GM23338 (cell line): Measurements from ENCODE around the gene CAMSAP1.

ENCODE experiments used
- CREB1 ChIP-seq: fragments of 250-450 bp; sonication (Bioruptor Pico); IDR thresholded peaks from 2 replicates; pipeline ENCODE4 v1.5.0; 2020; ENCODE audit warnings: low read depth, mild to moderate bottlenecking, moderate library complexity
- EZH2 ChIP-seq: fragments of 200-600 bp; sonication (generic); IDR thresholded peaks from one replicate; pipeline ENCODE4 v1.8.0; 2017; ENCODE audit warnings: antibody characterized with exemption, mild to moderate bottlenecking, low read depth; ENCODE audit not compliant: unreplicated experiment
- EZH2phosphoT487 ChIP-seq: fragments of 200-600 bp; sonication (generic); IDR thresholded peaks from one replicate; pipeline ENCODE4 v1.8.1; 2018; ENCODE audit warnings: antibody characterized with exemption; ENCODE audit not compliant: unreplicated experiment
- JUNB ChIP-seq: IDR thresholded peaks from one replicate; pipeline ENCODE4 v1.6.1; 2016; ENCODE audit warnings: antibody characterized with exemption; ENCODE audit not compliant: unreplicated experiment
- TF ChIP-seq, protein P1 (sequence below), 2 experiments: fragments of 200-600 bp in 1 of 2; sonication (generic) in 1 of 2; conservative IDR thresholded peaks; 2 replicates each; pipeline versions ENCODE4 v1.5.1 to v1.6.1; 2016 to 2017; ENCODE audit warnings: antibody characterized with exemption in 2 of 2, low read depth in 2 of 2, mild to moderate bottlenecking in 2 of 2, moderate library complexity in 1 of 2
- TF ChIP-seq, protein P2 (sequence below): IDR thresholded peaks from one replicate; pipeline ENCODE4 v1.6.1; 2018; ENCODE audit warnings: antibody characterized with exemption; ENCODE audit not compliant: unreplicated experiment
- TF ChIP-seq, protein P3 (sequence below): IDR thresholded peaks from 2 replicates; pipeline ENCODE4 v1.6.1; 2016; ENCODE audit warnings: antibody characterized with exemption

DNA sequence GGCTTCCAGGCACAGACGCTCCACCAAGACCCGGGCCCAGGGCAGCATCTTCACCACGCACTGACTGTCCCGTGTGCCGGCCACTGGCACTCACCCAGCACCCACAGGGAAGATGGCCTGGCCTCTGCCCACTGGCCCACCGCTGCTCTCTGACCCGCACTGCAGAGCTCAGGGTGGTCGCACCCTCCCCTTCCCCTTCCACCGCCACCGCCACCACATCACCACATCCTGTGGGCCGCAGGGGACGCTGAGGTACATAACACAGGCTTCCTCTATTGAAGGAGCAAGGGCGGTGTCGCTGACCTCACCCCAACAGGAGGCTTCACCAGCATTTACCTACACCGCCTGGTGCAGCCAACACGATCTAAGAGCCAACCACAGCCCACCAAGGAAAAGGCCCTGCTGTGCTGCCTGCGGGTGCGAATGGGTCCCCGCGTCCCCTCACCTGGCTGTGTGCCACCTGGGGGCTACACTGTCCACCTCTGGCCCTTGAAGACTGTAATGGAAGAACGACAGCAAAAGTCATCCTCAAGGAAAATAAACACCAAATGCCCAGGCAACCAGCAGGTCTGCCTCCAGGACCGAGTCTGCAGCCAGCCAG is 101.8 kb downstream of the CAMSAP1 start:
- TF ChIP-seq, protein P1, sequence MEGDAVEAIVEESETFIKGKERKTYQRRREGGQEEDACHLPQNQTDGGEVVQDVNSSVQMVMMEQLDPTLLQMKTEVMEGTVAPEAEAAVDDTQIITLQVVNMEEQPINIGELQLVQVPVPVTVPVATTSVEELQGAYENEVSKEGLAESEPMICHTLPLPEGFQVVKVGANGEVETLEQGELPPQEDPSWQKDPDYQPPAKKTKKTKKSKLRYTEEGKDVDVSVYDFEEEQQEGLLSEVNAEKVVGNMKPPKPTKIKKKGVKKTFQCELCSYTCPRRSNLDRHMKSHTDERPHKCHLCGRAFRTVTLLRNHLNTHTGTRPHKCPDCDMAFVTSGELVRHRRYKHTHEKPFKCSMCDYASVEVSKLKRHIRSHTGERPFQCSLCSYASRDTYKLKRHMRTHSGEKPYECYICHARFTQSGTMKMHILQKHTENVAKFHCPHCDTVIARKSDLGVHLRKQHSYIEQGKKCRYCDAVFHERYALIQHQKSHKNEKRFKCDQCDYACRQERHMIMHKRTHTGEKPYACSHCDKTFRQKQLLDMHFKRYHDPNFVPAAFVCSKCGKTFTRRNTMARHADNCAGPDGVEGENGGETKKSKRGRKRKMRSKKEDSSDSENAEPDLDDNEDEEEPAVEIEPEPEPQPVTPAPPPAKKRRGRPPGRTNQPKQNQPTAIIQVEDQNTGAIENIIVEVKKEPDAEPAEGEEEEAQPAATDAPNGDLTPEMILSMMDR (conservative IDR thresholded peaks at IDR 0.05; ENCODE audit: low read depth in 2 of 2) = no peak
- TF ChIP-seq, protein P2, sequence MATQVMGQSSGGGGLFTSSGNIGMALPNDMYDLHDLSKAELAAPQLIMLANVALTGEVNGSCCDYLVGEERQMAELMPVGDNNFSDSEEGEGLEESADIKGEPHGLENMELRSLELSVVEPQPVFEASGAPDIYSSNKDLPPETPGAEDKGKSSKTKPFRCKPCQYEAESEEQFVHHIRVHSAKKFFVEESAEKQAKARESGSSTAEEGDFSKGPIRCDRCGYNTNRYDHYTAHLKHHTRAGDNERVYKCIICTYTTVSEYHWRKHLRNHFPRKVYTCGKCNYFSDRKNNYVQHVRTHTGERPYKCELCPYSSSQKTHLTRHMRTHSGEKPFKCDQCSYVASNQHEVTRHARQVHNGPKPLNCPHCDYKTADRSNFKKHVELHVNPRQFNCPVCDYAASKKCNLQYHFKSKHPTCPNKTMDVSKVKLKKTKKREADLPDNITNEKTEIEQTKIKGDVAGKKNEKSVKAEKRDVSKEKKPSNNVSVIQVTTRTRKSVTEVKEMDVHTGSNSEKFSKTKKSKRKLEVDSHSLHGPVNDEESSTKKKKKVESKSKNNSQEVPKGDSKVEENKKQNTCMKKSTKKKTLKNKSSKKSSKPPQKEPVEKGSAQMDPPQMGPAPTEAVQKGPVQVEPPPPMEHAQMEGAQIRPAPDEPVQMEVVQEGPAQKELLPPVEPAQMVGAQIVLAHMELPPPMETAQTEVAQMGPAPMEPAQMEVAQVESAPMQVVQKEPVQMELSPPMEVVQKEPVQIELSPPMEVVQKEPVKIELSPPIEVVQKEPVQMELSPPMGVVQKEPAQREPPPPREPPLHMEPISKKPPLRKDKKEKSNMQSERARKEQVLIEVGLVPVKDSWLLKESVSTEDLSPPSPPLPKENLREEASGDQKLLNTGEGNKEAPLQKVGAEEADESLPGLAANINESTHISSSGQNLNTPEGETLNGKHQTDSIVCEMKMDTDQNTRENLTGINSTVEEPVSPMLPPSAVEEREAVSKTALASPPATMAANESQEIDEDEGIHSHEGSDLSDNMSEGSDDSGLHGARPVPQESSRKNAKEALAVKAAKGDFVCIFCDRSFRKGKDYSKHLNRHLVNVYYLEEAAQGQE = no peak
- no peak for TF ChIP-seq JUNB
- TF ChIP-seq, protein P3, sequence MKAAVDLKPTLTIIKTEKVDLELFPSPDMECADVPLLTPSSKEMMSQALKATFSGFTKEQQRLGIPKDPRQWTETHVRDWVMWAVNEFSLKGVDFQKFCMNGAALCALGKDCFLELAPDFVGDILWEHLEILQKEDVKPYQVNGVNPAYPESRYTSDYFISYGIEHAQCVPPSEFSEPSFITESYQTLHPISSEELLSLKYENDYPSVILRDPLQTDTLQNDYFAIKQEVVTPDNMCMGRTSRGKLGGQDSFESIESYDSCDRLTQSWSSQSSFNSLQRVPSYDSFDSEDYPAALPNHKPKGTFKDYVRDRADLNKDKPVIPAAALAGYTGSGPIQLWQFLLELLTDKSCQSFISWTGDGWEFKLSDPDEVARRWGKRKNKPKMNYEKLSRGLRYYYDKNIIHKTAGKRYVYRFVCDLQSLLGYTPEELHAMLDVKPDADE = no peak
- no peak for TF ChIP-seq EZH2
- no peak for TF ChIP-seq CREB1 (CRISPR knock-in tag)
- TF ChIP-seq EZH2phosphoT487 = no peak
